Measurements from ENCODE around the gene DDX39A.
"Not testable (repeated sequence)": the region's sequence is repeated elsewhere in the genome, so short reads cannot be mapped to it uniquely, and the experiment has no call there.

DDX39A gene

DNA sequence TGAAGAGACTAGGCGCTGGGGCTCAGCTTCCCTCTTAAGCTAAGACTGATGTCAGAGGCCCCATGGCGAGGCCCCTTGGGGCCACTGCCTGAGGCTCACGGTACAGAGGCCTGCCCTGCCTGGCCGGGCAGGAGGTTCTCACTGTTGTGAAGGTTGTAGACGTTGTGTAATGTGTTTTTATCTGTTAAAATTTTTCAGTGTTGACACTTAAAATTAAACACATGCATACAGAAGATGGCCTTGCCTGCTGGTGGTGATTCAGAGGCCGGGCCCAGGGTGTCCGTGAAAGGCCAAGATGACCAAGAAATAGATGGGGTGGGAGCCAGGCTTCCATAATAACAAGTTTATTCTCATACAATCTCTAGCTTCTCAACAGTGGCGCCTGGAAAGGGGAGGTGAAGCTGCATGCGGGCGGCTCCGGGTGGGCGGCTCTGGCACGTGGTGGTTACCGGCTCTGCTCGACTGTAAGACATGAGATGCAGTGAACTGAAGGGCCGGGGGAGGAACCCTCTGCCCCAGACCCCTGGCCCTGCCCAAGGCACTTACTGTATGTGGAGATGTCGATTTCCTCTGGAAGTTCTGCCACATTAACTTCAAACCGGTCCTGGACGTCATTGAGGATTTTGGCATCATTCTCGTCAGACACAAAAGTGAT is 10.5 kb downstream of the DDX39A start:
- DNase-seq (ENCODE audit: low read depth): no peak

DNA sequence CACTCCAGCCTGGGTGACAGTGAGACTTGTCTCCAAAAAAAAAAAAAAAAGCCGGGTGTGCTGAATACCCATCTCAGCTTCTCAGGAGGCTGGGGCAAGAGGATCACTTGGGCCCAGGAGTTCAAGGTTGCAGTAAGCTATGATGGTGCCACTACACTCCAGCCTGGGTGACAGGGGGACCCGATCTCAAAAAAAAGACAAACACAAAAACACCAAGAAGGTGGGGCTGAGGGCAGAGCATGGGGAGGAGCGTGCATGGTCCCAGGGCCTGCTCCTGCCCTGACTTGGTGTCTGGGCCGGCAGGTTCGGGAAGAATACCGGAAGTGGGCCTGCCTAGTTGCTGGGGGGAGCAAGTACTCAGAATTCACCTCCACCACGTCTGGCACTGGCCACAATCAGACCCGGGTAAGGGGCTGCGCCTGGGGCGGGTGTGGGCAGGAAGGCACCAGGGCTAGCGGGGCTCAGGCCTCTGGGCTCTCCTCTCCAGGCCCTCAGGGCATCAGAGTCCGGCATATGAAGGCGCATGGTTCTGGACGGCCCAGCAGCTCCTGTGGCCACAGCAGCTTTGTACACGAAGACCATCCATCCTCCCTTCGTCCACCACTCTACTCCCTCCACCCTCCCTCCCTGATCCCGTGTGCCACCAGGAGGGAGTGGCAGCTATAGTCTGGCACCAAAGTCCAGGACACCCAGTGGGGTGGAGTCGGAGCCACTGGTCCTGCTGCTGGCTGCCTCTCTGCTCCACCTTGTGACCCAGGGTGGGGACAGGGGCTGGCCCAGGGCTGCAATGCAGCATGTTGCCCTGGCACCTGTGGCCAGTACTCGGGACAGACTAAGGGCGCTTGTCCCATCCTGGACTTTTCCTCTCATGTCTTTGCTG is 11.3 kb downstream of the DDX39A start:
- DNase-seq (ENCODE audit: low read depth): no peak

DNA sequence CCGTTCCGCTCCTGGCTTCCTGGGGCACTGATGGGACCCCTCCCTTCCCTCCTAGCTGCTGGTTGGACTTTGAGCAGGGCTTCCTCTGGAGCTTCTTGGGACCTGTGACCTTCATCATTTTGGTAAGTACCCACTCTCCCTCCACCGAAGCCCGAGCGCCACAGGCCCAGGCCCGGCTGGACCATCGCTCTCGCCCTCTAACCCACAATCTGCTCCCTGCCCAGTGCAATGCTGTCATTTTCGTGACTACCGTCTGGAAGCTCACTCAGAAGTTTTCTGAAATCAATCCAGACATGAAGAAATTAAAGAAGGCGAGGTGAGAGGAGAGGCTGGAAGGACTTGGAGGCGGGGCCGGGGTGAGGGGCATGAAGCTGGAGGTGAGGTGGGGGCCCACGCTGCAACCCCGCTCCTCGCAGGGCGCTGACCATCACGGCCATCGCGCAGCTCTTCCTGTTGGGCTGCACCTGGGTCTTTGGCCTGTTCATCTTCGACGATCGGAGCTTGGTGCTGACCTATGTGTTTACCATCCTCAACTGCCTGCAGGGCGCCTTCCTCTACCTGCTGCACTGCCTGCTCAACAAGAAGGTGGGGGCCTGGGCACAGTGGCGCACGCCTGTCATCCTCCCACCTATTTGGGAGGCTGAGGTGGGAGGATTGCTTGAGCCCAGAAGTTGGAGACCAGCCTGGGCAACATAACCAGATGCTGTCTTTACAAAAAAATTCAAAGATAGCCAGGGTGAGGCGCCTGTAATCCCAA is 12.3 kb downstream of the DDX39A start:
- DNase-seq (ENCODE audit: low read depth): no peak

DNA sequence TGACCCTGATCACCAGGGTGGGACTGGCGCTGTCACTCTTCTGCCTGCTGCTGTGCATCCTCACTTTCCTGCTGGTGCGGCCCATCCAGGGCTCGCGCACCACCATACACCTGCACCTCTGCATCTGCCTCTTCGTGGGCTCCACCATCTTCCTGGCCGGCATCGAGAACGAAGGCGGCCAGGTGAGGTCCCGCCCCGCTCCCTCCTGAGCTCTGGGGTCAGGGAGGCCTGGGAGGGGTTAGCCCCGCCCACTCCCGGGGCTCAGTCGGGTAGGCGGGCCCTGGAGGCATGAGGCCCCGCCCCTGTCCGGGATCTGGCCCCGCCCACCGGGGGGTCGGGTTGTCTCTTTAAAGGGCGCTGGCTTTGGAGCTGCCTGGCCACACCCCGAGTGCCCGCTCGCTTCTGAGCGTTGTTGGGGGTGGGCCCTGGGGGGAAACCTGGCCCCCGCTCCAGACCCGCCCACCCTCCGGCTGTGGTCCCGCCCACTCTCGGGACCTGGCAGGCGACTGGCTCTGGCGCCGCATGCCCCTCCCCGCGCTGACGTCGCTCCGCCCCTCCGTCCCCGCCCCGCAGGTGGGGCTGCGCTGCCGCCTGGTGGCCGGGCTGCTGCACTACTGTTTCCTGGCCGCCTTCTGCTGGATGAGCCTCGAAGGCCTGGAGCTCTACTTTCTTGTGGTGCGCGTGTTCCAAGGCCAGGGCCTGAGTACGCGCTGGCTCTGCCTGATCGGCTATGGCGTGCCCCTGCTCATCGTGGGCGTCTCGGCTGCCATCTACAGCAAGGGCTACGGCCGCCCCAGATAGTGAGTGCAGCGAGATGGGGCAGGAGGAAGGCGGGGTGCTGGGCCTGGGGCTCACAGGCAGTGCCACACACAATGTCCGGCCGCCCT is 13.1 kb downstream of the DDX39A start:
- DNase-seq (ENCODE audit: low read depth): no peak

DNA sequence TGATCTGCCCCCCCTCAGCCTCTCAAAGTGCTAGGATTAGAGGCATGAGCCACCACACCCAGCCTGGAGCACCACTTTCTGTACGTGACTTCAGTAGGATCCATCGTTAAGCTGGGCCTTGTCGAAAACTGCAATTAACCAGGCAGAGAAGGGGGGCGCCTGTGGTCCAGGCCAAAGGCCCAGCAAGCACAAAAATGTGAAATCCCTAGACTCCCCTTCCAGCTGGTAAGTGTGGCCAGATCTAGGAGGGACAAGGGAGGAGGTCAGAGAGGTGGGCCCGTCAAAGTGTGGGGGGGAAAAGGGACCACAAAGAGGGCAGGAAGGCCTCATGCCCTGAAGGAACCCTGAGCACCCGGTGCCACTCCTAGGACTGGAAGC is 13.8 kb downstream of the DDX39A start:
- DNase-seq (ENCODE audit: low read depth): no peak

DNA sequence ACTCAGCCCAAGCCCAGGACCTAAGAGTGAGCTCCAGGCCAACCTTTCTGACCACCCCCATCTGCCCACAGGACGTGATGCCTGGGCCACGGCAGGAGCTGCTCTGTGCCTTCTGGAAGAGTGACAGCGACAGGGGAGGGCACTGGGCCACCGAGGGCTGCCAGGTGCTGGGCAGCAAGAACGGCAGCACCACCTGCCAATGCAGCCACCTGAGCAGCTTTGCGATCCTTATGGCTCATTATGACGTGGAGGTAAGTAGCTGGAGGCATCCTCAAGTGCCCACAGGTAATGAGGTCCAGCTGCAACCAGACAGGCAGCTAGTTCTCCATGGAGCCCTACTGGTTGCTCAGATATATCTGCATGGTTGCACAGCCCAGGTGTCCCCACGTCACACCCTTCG is 14.8 kb downstream of the DDX39A start:
- DNase-seq (ENCODE audit: low read depth): no peak

DNA sequence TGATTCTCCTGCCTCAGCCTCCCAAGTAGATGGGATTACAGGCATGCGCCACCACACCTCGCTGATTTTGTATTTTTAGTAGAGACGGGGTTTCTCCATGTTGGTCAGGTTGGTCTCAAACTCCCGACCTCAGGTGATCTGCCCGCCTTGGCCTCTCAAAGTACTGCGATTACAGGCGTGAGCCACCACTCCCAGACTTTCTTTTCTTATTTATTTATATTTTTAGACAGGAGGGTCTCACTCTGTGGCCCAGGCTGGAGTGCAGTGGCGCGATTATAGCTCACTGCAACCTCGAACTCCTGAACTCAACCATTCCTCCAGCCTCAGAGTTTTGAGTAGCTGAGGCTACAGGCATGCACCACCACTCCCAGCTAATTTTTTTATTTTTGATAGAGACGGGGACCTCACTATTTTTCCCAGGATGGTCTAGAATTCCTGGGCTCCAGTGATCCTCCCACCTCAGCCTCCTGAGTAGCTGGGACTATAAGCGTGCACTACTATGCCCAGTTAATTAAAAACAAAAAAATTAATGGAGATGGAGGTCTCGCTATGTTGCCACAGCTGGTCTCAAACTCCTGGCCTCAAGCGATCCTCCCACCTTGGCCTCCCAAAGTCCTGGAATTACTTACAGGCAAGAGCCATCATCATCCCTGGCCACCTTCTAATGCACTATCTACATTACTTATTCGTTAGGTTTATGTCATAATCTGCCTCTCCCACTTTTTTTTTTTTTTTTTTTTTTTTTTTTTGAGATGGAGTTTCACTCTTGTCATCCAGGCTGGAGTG is 15.8 kb downstream of the DDX39A start:
- not testable (repeated sequence) for DNase-seq (ENCODE audit: low read depth)

DNA sequence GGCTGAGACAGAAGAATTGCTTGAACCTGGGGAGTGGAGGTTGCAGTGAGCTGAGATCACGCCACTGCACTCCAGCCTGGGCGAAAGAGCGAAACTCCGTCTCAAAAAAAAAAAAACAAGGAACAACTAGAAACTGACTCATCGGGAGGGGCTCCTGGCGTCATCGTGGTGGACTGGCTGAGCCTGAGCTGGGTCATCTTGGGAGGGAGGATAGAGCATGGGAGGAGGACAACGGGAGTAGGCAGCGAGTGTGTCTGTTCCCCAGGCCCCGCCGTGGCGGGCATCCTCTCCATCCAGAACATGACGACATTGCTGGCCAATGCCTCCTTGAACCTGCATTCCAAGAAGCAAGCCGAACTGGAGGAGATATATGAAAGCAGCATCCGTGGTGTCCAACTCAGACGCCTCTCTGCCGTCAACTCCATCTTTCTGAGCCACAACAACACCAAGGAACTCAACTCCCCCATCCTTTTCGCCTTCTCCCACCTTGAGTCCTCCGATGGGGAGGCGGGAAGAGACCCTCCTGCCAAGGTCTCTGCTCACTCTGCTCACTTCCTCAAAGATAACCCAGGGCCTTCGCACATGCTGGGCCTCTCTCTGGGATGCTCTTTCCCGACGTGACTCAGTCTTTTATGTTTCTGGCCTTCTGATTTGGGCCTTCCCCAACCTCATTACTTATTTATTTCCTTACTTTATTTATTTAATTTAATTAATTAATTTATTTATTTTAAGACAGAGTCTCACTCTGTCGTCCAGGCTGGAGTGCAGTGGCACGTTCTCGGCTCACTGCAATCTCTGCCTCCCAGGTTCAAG is 16.6 kb downstream of the DDX39A start:
- no peak for DNase-seq (ENCODE audit: low read depth)

DNA sequence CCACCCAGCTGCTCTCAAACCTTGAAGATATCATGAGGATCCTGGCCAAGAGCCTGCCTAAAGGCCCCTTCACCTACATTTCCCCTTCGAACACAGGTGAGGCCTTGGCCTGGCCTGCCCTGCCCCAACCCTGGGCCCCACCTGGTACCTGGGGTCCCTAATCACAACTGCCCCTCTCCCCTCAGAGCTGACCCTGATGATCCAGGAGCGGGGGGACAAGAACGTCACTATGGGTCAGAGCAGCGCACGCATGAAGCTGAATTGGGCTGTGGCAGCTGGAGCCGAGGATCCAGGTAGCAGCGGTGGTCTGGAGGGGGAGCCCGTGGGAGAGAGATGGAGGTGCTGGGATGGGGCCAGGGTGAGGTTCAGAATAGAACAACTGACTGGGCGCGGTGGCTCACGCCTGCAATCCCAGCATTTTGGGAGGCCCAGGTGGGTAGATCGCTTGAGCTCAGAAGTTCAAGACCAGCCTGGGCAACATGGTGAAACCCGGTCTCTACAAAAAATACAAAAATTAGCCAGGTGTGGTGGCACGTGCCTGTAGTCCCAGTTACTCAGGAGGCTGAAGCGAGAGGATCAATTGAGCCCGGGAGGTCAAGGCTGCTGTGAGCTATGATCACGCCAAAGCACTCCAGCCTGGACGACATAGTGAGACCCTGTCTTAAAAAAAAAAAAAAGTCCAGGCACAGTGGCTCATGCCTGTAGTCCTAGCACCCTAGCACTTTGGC is 17.5 kb downstream of the DDX39A start:
- no peak for DNase-seq (ENCODE audit: low read depth)

DNA sequence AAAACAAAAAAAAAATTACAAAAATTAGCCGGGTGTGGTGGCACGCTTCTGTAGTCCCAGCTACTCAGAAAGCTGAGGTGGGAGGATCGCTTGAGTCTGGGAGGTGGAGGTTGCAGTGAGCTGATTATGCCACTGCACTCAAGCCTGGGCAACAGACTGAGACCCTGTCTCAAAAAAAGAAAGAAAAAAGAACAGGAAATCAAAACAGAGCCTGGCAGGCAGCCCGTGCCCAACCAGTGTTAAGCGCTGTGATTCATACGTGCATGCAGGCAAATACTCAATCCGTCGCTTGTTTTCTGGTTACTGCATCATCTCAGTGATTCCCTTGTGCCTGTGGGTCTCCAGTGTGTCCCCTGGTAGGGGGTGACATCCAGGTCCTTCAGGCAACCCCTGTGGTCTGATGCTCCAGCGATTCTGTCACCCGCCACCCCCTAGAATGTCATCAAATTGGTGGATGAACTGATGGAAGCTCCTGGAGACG is 18.1 kb downstream of the DDX39A start:
- no peak for DNase-seq (ENCODE audit: low read depth)

DNA sequence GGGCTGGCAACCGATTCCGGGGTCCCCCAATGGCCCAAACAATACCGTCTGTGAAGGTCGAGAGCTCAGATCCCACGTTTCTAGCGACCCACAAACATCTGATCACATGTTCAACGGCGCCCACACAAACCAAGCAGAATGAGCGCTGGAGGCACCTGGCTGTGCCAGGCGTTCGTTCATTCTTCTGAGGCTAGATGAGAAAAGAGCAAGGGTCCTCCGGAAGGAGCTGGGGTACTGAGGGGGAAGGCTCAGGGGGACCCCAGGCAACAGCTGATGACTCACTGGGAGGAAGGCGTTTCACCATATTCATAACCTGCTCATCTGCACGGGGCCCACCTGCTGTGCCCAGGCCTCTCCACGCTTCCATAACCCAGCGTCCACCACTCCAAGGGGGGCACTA is 22.0 kb downstream of the DDX39A start:
- DNase-seq (ENCODE audit: low read depth): not testable (repeated sequence)

DNA sequence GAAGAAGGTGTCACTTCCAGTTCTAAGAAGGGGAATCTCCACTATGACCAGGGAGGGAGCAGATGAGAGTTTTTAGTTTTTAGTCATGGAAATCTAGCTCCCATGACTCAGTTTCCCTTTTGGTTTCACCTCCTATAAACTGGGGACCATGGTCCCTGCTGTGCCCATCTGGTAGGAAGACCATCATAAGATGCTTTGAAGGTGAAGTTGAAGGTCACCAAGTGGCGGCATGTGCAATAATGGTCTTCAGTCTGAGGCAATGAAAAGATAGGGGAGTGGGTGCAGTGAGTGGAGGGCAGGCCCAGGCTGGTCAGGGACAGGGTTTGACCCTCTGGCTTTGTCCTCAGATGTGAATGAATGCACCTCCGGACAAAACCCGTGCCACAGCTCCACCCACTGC is 22.4 kb downstream of the DDX39A start:
- not testable (repeated sequence) for DNase-seq (ENCODE audit: low read depth)

DNA sequence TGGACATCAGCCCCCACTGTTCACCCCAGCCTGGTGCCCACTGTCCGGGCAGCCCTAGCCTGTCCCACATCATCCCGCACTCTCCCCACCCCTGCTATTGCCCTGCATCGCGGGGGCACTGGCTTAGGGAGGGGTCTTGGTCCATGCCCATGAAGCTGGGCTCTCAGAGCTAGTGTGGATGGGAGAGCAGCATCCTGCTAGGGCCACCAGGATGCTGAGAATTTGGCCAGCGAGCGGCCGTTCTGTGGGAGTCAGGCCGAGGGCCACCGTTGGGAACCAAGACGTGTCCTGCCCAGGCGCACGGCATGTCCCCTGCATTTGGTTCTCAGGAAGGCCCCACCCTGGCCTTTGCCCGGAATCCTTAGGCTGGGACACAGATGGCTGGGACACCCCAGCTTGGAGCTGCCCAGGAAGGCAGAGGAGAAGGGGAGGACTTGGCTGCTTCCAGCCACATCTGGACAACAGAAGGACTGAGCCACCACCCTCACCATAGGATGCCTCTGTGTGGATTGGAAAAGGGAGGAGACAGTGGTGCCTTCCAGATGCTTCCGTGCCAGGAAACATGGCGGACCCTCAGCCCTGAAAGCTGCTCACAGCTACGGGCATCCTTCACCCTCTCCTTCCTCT is 23.3 kb downstream of the DDX39A start:
- no peak for DNase-seq (ENCODE audit: low read depth)

DNA sequence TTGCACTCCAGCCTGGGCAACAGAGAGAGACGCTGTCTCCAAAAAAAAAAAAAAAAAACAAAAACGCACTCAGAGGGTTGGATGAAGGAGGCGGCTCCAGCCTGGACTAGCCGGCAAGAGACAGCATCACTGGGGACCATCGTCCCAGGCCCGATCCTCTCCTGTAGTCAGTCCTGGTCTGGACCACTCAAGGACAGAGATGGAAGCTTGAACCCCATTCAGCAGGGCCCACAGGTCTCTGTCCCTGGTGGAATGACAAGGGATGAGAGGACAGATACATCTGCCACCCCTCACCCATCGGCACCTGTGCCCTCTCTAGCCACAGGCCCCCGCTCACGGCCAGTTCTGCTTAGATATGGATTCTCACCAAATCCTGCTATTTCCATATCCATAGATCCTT is 23.9 kb downstream of the DDX39A start:
- no peak for DNase-seq (ENCODE audit: low read depth)

DNA sequence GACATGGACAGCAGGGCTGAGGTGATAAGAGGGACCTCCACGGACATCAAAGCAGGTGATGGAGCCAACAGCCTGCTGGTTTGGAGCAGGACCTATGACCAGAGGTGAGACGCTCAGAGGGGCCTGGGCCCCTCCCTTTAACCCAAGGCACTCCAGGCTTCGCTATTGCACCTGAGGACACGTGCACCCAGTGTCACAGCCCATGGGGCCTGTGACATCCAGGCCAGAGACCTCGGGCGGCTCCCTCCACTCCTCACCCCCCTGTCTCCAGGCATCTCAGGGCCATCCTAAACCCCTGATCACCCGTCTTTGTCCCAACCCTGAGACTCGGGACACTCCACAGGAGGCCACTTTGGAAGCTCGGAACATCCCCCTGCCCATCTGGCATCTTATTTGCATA is 25.0 kb downstream of the DDX39A start:
- DNase-seq (ENCODE audit: low read depth): no peak

DNA sequence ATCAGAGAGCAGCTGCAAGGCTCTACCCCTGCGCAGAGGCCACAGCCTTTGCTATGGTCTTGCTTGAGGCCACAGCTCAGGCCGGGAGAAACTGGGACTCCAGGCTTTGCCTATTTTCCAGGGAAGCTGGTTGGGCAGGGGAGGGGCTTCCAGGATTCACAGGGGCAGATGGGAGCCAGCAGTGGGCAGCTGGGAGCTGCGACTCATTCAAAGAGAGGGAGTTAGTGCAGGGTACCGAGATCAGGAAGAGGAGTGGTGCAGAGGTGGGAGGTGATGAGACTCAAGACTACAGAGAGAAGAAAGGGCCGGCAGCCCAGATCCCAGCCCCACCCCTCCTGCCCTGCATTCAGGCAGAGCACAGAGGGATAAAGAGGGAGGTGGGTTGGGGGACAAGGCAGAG is 25.8 kb downstream of the DDX39A start:
- DNase-seq (ENCODE audit: low read depth): no peak

DNA sequence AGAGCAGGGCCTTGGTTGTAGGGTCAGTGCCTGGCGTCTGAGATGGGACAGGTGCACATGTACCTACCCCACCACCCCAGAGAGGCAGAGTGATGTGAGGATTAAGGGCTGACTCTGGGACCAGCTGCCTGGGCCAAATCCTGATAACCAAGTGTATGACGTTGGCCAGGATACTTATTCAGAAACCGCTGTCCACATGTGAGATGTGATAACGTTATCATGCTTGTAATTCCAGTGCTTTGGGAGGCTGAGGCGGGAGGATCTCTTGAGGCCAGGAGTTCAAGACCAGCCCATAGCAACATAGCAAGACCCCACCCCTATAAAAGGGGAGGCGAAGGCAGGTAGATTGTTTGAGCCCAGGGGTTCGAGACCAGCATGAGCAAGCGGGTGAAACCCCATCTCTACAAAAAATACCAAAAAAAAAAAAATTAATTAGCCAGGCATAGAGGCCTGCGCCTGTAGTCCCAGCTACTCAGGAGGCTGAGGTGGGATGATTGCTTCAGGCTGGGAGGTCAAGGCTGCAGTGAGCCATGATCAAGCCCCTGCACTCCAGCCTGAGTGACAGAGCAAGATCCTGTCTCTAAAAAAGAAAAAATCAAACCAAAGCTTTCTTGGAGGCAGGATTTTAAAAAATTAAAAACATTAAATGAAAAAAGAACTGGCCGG is 27.9 kb downstream of the DDX39A start:
- no peak for DNase-seq (ENCODE audit: low read depth)

DNA sequence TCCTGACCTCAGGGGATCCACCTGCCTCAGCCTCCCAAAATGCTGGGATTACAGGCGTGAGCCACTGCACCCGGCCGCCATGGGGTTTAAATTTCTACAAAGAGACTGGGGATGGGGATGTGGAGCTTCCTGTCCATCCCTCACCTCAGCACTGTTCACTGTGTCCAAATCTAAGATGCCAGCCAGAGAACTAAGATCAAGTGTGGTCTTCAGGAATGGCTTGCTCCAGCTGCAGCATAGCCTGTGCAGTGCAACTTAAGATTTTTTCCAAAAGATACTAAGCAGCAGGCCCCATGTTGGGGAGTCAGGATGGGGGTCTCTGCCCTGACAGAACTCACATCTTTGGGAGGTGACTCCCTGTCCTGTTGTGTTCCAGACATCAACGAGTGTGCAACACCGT is 28.6 kb downstream of the DDX39A start:
- no peak for DNase-seq (ENCODE audit: low read depth)

Measured in HS-27A (cell line).